BJ (cell line): ENCODE results near the gene MYH9. TPM values are rescaled to one million over a fixed set of nuclear protein-coding genes. Genes with fewer than 3 reads are reported as not detected.

Source experiments
- CTCF ChIA-PET: fragments of 350-600 bp; formaldehyde crosslinking; extraction: SDS; loops from one replicate; lab custom pipeline; 2021; ENCODE audit warnings: antibody characterized with exemption, inconsistent platforms; lab: Yijun Ruan, JAX
- POLR2A ChIA-PET: fragments of 300-600 bp; sonication (Branson Sonifier 250); formaldehyde crosslinking; extraction: SDS; loops from one replicate; lab custom pipeline; 2021; ENCODE audit warnings: antibody characterized with exemption; lab: Charles Lee
- DNase-seq: peaks from one replicate; pipeline ENCODE4 v3.0.0-alpha.2; 2011; ENCODE audit warnings: low read depth
- H3K27me3 ChIP-seq: 2 replicates; pipeline ENCODE4 v1.6.0; 2011; ENCODE audit warnings: low read length; ENCODE audit not compliant: control insufficient read depth, insufficient read depth
- H3K36me3 ChIP-seq: 2 replicates; pipeline ENCODE4 v1.5.1; 2011; ENCODE audit warnings: low read length; ENCODE audit not compliant: control insufficient read depth, insufficient read depth
- H3K4me3 ChIP-seq: 2 replicates; pipeline ENCODE4 v1.5.1; 2011; ENCODE audit warnings: low read depth, mild to moderate bottlenecking, control low read depth, low read length
- polyA plus RNA-seq: library from polyadenylated mRNA; depleted of rRNA; stranded (reverse); fragments of >200 nt; gene quantifications from 2 replicates; pipeline ENCODE4 v1.2.3, GENCODE V29; 2011
- TF ChIP-seq, protein P1 (sequence below): IDR thresholded peaks from 2 replicates; pipeline ENCODE4 v1.5.1; 2011; ENCODE audit warnings: low read depth, mild to moderate bottlenecking, control low read depth, inconsistent platforms, low read length, moderate library complexity; ENCODE audit not compliant: insufficient read depth

Gene MYH9
- polyA plus RNA-seq, 1 experiment, result 340 TPM

DNA sequence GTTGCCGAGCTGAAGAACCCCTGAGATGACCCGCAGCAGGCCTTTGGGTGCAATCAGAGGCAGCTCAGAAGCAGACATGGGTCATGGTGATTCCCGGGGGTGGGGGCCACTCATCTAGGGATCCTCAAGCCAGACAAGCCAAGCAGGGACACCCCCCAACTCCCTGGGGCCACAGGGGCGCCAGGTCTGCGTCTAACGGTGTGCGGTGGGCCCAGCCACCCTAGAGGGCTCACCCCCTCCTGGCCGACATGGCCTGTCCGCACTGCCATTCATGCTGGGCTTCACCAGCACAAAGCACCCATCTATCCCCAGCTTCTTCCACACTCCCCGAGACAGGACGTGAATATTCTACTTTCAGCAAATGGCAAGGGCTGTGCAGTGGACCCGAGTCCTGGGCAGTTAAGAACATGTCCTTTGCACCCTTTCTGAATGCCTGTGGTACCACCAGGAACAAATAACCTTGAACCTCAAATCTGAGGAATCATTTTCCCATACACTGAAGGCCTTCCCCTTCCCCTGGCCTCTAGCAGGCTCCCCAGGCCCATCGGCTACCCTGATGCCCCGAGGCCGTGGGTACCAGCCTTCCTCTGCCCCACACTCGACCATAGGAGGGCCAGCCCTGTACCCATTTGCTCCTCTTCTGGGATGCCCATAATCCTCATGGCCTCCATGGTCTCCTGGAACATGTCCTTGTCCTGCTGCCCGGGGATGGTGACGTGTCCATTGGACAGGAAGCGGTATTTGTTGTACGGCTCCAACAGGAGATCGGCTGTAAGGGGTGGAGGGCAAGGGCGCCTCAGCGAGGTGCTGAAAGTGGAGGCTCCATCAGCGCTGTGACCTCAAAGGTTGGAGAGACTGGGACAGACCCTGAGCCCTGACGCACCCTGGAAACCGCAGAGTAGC lies 67.9 kb downstream of the MYH9 start:
- Histone ChIP-seq H3K36me3 (peaks cover 73% of the 10 kb centered on the region), H3K4me3 (no peak overlapping the region), H3K27me3 (no peaks in the 10 kb centered on the region)
- DNase-seq, result no peak
- TF ChIP-seq, protein P1, sequence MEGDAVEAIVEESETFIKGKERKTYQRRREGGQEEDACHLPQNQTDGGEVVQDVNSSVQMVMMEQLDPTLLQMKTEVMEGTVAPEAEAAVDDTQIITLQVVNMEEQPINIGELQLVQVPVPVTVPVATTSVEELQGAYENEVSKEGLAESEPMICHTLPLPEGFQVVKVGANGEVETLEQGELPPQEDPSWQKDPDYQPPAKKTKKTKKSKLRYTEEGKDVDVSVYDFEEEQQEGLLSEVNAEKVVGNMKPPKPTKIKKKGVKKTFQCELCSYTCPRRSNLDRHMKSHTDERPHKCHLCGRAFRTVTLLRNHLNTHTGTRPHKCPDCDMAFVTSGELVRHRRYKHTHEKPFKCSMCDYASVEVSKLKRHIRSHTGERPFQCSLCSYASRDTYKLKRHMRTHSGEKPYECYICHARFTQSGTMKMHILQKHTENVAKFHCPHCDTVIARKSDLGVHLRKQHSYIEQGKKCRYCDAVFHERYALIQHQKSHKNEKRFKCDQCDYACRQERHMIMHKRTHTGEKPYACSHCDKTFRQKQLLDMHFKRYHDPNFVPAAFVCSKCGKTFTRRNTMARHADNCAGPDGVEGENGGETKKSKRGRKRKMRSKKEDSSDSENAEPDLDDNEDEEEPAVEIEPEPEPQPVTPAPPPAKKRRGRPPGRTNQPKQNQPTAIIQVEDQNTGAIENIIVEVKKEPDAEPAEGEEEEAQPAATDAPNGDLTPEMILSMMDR, result no peak
- POLR2A ChIA-PET, result no interaction called here
- CTCF ChIA-PET, result interaction anchor here (0.8 to 2.3 kb wide), 3 partner anchors 20 to 150 kb away, joined by 3 to 7 read pairs (median 3); no protein-coding TSS in a partner anchor

DNA sequence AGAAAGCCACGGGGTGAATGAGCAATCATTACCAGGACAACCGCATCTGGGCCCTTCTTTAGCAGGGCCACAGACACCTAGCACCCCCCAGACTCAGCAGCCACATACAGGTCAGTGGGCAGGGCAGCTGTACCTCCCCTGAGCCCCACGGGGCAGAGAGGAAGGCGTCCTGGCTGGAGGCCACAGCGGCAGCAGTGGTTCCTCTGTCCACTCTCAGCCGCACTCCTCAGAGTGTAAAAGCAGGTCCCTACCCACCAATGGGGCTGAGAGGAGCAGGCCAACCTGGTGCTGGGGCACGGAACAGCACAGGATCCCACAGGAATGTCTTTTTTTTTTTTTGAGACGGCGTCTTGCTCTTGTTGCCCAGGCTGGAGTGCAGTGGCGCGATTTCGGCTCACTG lies 69.3 kb downstream of the MYH9 start:
- DNase-seq, result no peak
- Histone ChIP-seq H3K4me3 (no peak overlapping the region), H3K36me3 (peaks cover 72% of the 10 kb centered on the region), H3K27me3 (no peaks in the 10 kb centered on the region)
- ChIA-PET CTCF (interaction anchor here (1.1 kb wide), 1 partner anchor 16 kb away, joined by 3 read pairs; no protein-coding TSS in a partner anchor), POLR2A (no interaction called here)
- TF ChIP-seq, protein P1, result no peak

DNA sequence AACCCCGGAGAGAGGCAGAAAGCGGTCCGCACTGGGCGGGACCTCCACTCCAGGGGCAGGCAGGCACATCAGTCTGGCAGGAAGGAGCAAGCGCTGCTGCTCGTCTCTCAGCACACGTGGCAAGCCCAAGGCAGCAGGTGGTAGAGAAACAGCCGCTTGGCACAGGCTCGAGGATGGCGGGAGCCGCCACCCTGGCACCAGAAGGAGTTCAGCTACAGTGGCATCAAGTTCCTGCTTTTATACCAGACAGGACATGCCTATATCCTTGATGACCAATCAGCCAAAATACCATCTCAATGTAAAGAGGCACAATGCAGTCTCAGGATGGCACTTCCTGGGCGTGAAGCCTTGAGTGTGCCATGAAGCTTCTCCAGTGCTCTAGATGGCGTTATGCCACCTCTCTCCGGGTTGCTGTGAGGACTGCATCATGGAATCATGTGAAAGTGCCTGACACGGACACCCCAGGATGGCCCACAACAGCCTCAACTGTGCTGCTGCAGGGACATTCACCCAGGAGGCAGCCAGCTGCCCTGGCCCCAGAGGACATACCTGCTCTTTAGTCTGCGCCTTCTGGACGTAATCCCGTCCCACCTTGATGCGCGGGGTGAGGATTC lies 70.0 kb downstream of the MYH9 start:
- ChIA-PET POLR2A (interaction anchor here (0.6 kb wide), 1 partner anchor 64 kb away, joined by 4 read pairs; no protein-coding TSS in a partner anchor), CTCF (interaction anchor here (1.1 to 1.4 kb wide), 4 partner anchors 14 to 34 kb away, joined by 3 to 4 read pairs (median 3); no protein-coding TSS in a partner anchor)
- no peaks in the 10 kb centered on the region for H3K27me3 ChIP-seq
- DNase-seq, result no peak
- no peak overlapping the region for H3K4me3 ChIP-seq
- H3K36me3 ChIP-seq, result peaks cover 70% of the 10 kb centered on the region
- TF ChIP-seq, protein P1, result no peak

DNA sequence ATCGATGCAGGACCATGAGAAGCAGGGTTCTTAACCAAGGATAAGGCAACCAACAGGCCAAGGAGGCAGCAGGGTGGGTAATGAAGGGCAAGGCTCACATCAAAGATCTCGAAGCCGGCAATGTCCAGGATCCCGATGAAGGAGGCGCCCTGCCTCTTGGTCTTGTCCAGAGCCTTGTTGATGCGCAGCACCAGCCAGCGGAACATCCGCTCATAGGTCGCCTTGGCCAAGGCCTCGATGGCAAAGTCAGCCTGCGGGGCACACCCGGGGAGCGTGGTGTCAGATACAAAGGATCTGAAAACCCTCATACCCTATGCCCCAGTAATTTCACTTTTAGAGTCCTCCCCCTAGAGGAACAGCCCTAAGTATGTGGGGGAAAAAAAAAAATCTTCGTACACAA lies 71.3 kb downstream of the MYH9 start:
- H3K27me3 ChIP-seq, result no peaks in the 10 kb centered on the region
- no peak for DNase-seq
- H3K36me3 ChIP-seq, result peaks cover 68% of the 10 kb centered on the region
- ChIA-PET CTCF (no interaction called here), POLR2A (no interaction called here)
- TF ChIP-seq, protein P1, result no peak
- H3K4me3 ChIP-seq, result no peak overlapping the region

DNA sequence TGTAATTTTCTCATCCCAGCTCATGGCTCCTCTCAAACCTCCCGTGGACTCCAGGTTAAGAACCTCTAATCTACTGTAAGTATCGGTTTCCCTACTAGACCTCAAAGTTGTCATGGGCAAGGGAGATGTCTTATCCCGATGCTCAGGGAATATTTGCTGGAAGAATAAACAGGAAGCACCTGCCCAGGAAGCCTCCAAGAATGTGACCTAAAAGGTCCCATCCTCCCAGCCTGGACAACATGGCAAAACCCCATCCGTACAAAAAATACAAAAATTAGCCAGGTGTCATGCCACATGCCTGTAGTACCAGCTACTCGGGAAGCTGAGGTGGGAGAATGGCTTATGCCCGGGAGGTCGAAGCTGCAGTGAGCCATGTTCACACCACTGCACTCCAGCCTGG lies 72.4 kb downstream of the MYH9 start:
- Histone ChIP-seq H3K4me3 (no peak overlapping the region), H3K36me3 (peaks cover 66% of the 10 kb centered on the region), H3K27me3 (no peaks in the 10 kb centered on the region)
- POLR2A ChIA-PET, result no interaction called here
- no peak for DNase-seq
- TF ChIP-seq, protein P1, result no peak
- CTCF ChIA-PET, result interaction anchor here (0.7 to 1.9 kb wide), 2 partner anchors 9 to 14 kb away, joined by 3 to 8 read pairs; no protein-coding TSS in a partner anchor
